H1 (cell line): Measurements from ENCODE around the gene NCAM1.

Experiments
- CBX5 ChIP-seq: fragments of 300-800, 300-1000 bp; sonication (generic); IDR thresholded peaks from 2 replicates; pipeline ENCODE4 v1.7.1; 2016; ENCODE audit warnings: antibody characterized with exemption, low read length, low read depth
- EZH2 ChIP-seq: fragments of 200-600 bp; sonication (generic); IDR thresholded peaks from 2 replicates; pipeline ENCODE4 v1.7.1; 2012; ENCODE audit warnings: low read depth, mild to moderate bottlenecking, moderate library complexity, low read length, inconsistent platforms; ENCODE audit not compliant: severe bottlenecking
- RXRA ChIP-seq: IDR thresholded peaks from 2 replicates; pipeline ENCODE4 v1.6.1; 2011; ENCODE audit warnings: low read depth, mild to moderate bottlenecking, low read length, moderate library complexity; ENCODE audit not compliant: insufficient read depth
- SP2 ChIP-seq: IDR thresholded peaks from 2 replicates; pipeline ENCODE4 v1.6.1; 2012; ENCODE audit warnings: mild to moderate bottlenecking, low read length, inconsistent platforms

DNA sequence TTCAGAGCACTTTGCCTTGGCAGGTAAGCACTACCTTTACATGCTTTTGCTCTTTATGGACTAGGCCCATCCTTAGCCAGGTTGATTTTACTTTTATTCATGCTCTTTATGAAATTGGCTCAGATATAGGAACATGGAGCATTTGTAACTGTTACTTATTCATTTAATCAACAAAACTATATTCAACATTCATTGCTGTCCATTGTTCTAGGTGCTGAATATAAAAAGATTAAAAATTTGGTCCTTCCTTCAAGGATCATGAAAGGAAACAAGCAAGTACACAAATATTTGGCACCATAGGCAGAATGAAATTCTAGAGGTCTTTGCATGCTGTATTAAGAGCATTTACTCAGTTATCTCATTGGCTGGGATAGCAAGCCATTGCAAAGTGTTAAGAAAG lies 191.3 kb downstream of the NCAM1 start:
- TF ChIP-seq EZH2: no peak
- TF ChIP-seq RXRA: no peak
- no peak for TF ChIP-seq SP2
- no peak for TF ChIP-seq CBX5
